Renal cortex interstitium (tissue), 3 donors: ENCODE measurements around the gene C15orf40. TPM values are rescaled to one million over a fixed set of nuclear protein-coding genes. Genes with fewer than 3 reads are reported as not detected.

Experiments
- polyA plus RNA-seq, 3 donors: library from polyadenylated mRNA; unstranded; fragments of 120-200 nt; gene quantifications; one replicate each; pipeline ENCODE4 v1.2.1, GENCODE V29; 2013; ENCODE audit not compliant: insufficient read length in 3 of 3

C15orf40 gene
- polyA plus RNA-seq, 3 donors, result 26.7 to 37.1 (median 29.0) TPM

Other genes with a start within 250 kb of the C15orf40 start
- gene FSD2, start 205.6 kb downstream of the C15orf40 start, polyA plus RNA-seq, result under 1 TPM; 0.06 to 0.35 (median 0.14) TPM
- 10 to 100 TPM; 11.5 to 14.3 (median 11.7) TPM for gene WHAMM, start 202.0 kb downstream of the C15orf40 start, polyA plus RNA-seq
- gene HOMER2, start 58.9 kb downstream of the C15orf40 start, polyA plus RNA-seq, result 10 to 100 TPM; 28.0 to 40.8 (median 31.1) TPM
- gene RAMAC, start 25.4 kb downstream of the C15orf40 start, polyA plus RNA-seq, result 10 to 100 TPM; 39.4 to 47.9 (median 42.9) TPM
- 10 to 100 TPM; 60.8 to 73.9 (median 62.0) TPM for gene BTBD1, start 55.6 kb upstream of the C15orf40 start, polyA plus RNA-seq
- 1 to 10 TPM; 1.2 to 3.3 (median 1.9) TPM for gene TM6SF1, start 96.0 kb upstream of the C15orf40 start, polyA plus RNA-seq
- 100 to 1,000 TPM in 2 of 3 donors, 10 to 100 TPM in 1; 78.0 to 114 (median 101) TPM for gene HDGFL3, start 196.2 kb upstream of the C15orf40 start, polyA plus RNA-seq